HCT116 (cell line): ENCODE data around the gene SF1. TPM values are rescaled to one million over a fixed set of nuclear protein-coding genes. Genes with fewer than 3 reads are reported as not detected.

Source experiments
- ATAC-seq: fragments of 200-7000 bp; cut with Tn5 transposase; 2 replicates; pipeline ENCODE4 v1.9.1; 2020; ENCODE audit warnings: mild to moderate bottlenecking, moderate library complexity
- BruUV-seq: library from RNA; stranded (reverse); fragments of 400-500 nt; replicated peaks from 2 replicates; lab custom pipeline; 2021; lab: Mats Ljungman, UMichigan
- CTCF ChIA-PET: fragments of 300-600 bp; sonication (Branson Sonifier 250); formaldehyde crosslinking; loops from one replicate; lab custom pipeline; 2021; ENCODE audit warnings: antibody characterized with exemption; lab: Charles Lee
- POLR2A ChIA-PET: fragments of 300-600, 350-600 bp; sonication (Branson Sonifier 250); formaldehyde crosslinking; loops from one replicate; lab custom pipeline; 2021; ENCODE audit warnings: antibody characterized with exemption; lab: Charles Lee
- RAD21 ChIA-PET, 2 experiments: fragments of 300-600 bp; sonication (Branson Sonifier 250); formaldehyde crosslinking; loops; one replicate each; lab custom pipeline; 2023; ENCODE audit warnings: low total read pairs in 2 of 2; ENCODE audit not compliant: uncharacterized antibody in 2 of 2, unreplicated experiment in 2 of 2, low non-redundant PET in 1 of 2; lab: Charles Lee
- DNase-seq: peaks from one replicate; pipeline ENCODE4 v3.0.0-alpha.2; 2010; ENCODE audit warnings: low read depth, low spot score
- H2AFZ ChIP-seq: fragments of 200-600 bp; shearing (Covaris generic), sonication (generic); 2 replicates; pipeline ENCODE4 v1.6.1; 2017; ENCODE audit warnings: low read depth, mixed run types, mixed read lengths, antibody characterized with exemption, low read length; ENCODE audit not compliant: poor library complexity, severe bottlenecking
- H3K27ac ChIP-seq: 2 replicates; pipeline ENCODE4 v1.5.1; 2012; ENCODE audit warnings: low read depth, low read length
- H3K27me3 ChIP-seq: fragments of 200-600 bp; sonication (generic); 2 replicates; pipeline ENCODE4 v1.6.1; 2016; ENCODE audit warnings: mixed run types, low read length, mixed read lengths; ENCODE audit not compliant: insufficient read depth
- H3K36me3 ChIP-seq, 2 experiments: fragments of 200-500 bp in 1 of 2; fragments of 200-600 bp in 1 of 2; sonication (Bioruptor generic) in 1 of 2; sonication (generic) in 1 of 2; 2 replicates each; pipeline versions ENCODE4 v1.5.1 to v1.6.1; 2014 to 2016; ENCODE audit warnings: low read length in 2 of 2, inconsistent platforms in 1 of 2, mixed read lengths in 1 of 2, mixed run types in 1 of 2; ENCODE audit not compliant: insufficient read depth in 2 of 2, control insufficient read depth in 1 of 2
- H3K4me1 ChIP-seq, 2 experiments: fragments of 200-600 bp in 1 of 2; sonication (generic) in 1 of 2; 2 replicates each; pipeline versions ENCODE4 v1.5.1 to v1.6.1; 2012 to 2017; ENCODE audit warnings: low read length in 2 of 2, inconsistent platforms in 1 of 2, mild to moderate bottlenecking in 1 of 2, mixed read lengths in 1 of 2, mixed run types in 1 of 2, moderate library complexity in 1 of 2; ENCODE audit not compliant: insufficient read depth in 2 of 2, control insufficient read depth in 1 of 2
- H3K4me2 ChIP-seq: fragments of 200-600 bp; sonication (generic); 2 replicates; pipeline ENCODE4 v1.6.1; 2017; ENCODE audit warnings: mixed run types, low read length, mixed read lengths
- H3K4me3 ChIP-seq, 2 experiments: fragments of 200-600 bp in 1 of 2; sonication (generic) in 1 of 2; replicated peaks in 1 of 2; 2 replicates each; pipeline ENCODE4 v1.5.1; 2011 to 2016; ENCODE audit warnings: low read length in 2 of 2, control low read depth in 1 of 2, low read depth in 1 of 2, mild to moderate bottlenecking in 1 of 2, mixed read lengths in 1 of 2, mixed run types in 1 of 2
- H3K79me2 ChIP-seq: fragments of 200-600 bp; sonication (generic); 2 replicates; pipeline ENCODE4 v1.6.1; 2017; ENCODE audit warnings: mild to moderate bottlenecking, mixed run types, low read length, moderate library complexity, mixed read lengths; ENCODE audit not compliant: insufficient read depth
- H3K9ac ChIP-seq: fragments of 200-600 bp; sonication (generic); 2 replicates; pipeline ENCODE4 v1.6.1; 2016; ENCODE audit warnings: low read length, mixed read lengths
- H3K9me2 ChIP-seq: fragments of 200-600 bp; sonication (generic), shearing (Covaris generic); 2 replicates; pipeline ENCODE4 v1.6.1; 2017; ENCODE audit warnings: mixed run types, mild to moderate bottlenecking, moderate library complexity; ENCODE audit not compliant: insufficient read depth
- H3K9me3 ChIP-seq, 2 experiments: fragments of 200-500 bp in 1 of 2; fragments of 200-600 bp in 1 of 2; sonication (Bioruptor generic) in 1 of 2; sonication (generic) in 1 of 2; 2 replicates each; pipeline ENCODE4 v1.6.1; 2014 to 2017; ENCODE audit warnings: low read length in 2 of 2, mixed read lengths in 2 of 2, inconsistent platforms in 1 of 2, low read depth in 1 of 2, mild to moderate bottlenecking in 1 of 2, mixed run types in 1 of 2, moderate library complexity in 1 of 2; ENCODE audit not compliant: control insufficient read depth in 1 of 2, insufficient read depth in 1 of 2
- H4K20me1 ChIP-seq: fragments of 200-600 bp; sonication (generic), shearing (Covaris generic); 2 replicates; pipeline ENCODE4 v1.6.1; 2017; ENCODE audit warnings: mixed run types, mild to moderate bottlenecking, moderate library complexity; ENCODE audit not compliant: insufficient read depth
- ATF3 ChIP-seq: IDR thresholded peaks from 2 replicates; pipeline ENCODE4 v1.6.1; 2012
- CEBPB ChIP-seq: IDR thresholded peaks from 2 replicates; pipeline ENCODE4 v1.6.1; 2012; ENCODE audit warnings: low read depth
- EGR1 ChIP-seq: IDR thresholded peaks from 2 replicates; pipeline ENCODE4 v1.6.1; 2012; ENCODE audit warnings: low read depth
- ELF1 ChIP-seq: IDR thresholded peaks from 2 replicates; pipeline ENCODE4 v1.6.1; 2012; ENCODE audit warnings: low read depth, borderline replicate concordance
- EZH2phosphoT487 ChIP-seq: fragments of 200-600 bp; IDR thresholded peaks from 2 replicates; pipeline ENCODE4 v1.6.1; 2018; ENCODE audit warnings: antibody characterized with exemption, borderline replicate concordance
- FOSL1 ChIP-seq: IDR thresholded peaks from 2 replicates; pipeline ENCODE4 v1.6.1; 2012; ENCODE audit warnings: low read depth
- JUND ChIP-seq: IDR thresholded peaks from 2 replicates; pipeline ENCODE4 v1.6.1; 2012
- POLR2A ChIP-seq: IDR thresholded peaks from 2 replicates; pipeline ENCODE4 v1.7.0; 2011; ENCODE audit warnings: borderline replicate concordance; ENCODE audit not compliant: insufficient read depth, insufficient read length; ENCODE audit errors: extremely low read depth
- POLR2AphosphoS5 ChIP-seq: IDR thresholded peaks from 2 replicates; pipeline ENCODE4 v1.6.1; 2011; ENCODE audit warnings: mild to moderate bottlenecking, low read depth, low read length, moderate library complexity
- RAD21 ChIP-seq: IDR thresholded peaks from 2 replicates; pipeline ENCODE4 v1.6.1; 2012; ENCODE audit warnings: low read depth, mild to moderate bottlenecking
- REST ChIP-seq: IDR thresholded peaks from 2 replicates; pipeline ENCODE4 v1.6.1; 2012; ENCODE audit warnings: low read depth
- SIN3A ChIP-seq: IDR thresholded peaks from 2 replicates; pipeline ENCODE4 v1.6.1; 2012; ENCODE audit warnings: low read depth
- SRF ChIP-seq: IDR thresholded peaks from 2 replicates; pipeline ENCODE4 v1.6.1; 2012; ENCODE audit warnings: low read depth
- TCF7L2 ChIP-seq: IDR thresholded peaks from 2 replicates; pipeline ENCODE4 v1.7.0; 2011; ENCODE audit warnings: borderline replicate concordance, inconsistent platforms; ENCODE audit not compliant: insufficient read depth, insufficient read length; ENCODE audit errors: extremely low read depth
- YY1 ChIP-seq: IDR thresholded peaks from 2 replicates; pipeline ENCODE4 v1.6.1; 2011; ENCODE audit warnings: low read length, low read depth, moderate library complexity, mild to moderate bottlenecking; ENCODE audit not compliant: insufficient replicate concordance; ENCODE audit errors: extremely low read depth
- ZFX ChIP-seq: fragments of 450-650 bp; IDR thresholded peaks from 2 replicates; pipeline ENCODE4 v1.6.1; 2017
- ZNF274 ChIP-seq: fragments of 200-500 bp; sonication (Bioruptor generic); IDR thresholded peaks from 2 replicates; pipeline ENCODE4 v1.6.1; 2014; ENCODE audit warnings: mild to moderate bottlenecking, low read depth, low read length, inconsistent platforms
- intact Hi-C: fragments of 100-400 bp; cut with micrococcal nuclease; formaldehyde crosslinking; loops from 2 replicates; pipeline ENCODE4 v1.10.0; 2022
- total RNA-seq: library from RNA; stranded (reverse); gene quantifications from one replicate; pipeline ENCODE4 v1.2.1, GENCODE V29; 2021; ENCODE audit not compliant: unreplicated experiment

SF1 gene
- total RNA-seq, 1 experiment from 2014 or later = 403 TPM

GRCh38 chr11:64714666-64715065, 63.7 kb downstream of the SF1 start:
- ATAC-seq (no peak), DNase-seq (no peak)
- BruUV-seq = no TSS peak
- Histone ChIP-seq H3K36me3 (no peaks in the 10 kb centered on the region), H3K4me1 (peaks cover 7 to 23% of the 10 kb centered on the region in 2 experiments; a peak in 3 of 4 replicates), H3K9me3 (no peaks in the 10 kb centered on the region), H2AFZ (no peak overlapping the region), H3K27me3 (peaks cover 5% of the 10 kb centered on the region; the same call in 1 of the 2 replicates), H3K4me3 (no peak overlapping the region), H3K27ac (no peak overlapping the region), H4K20me1 (no peaks in the 10 kb centered on the region), H3K9me2 (no peaks in the 10 kb centered on the region), H3K79me2 (no peaks in the 10 kb centered on the region), H3K9ac (no peak overlapping the region), H3K4me2 (no peak overlapping the region)
- RAD21 ChIA-PET = no interaction called here
- no peak for TF ChIP-seq REST
- no peak for TF ChIP-seq POLR2A
- no peak for TF ChIP-seq EZH2phosphoT487
- TF ChIP-seq JUND = no peak
- TF ChIP-seq SRF = no peak
- TF ChIP-seq ATF3 = no peak
- TF ChIP-seq ELF1 = no peak
- TF ChIP-seq FOSL1 = no peak
- no peak for TF ChIP-seq ZFX
- no peak for TF ChIP-seq EGR1
- TF ChIP-seq YY1 = no peak
- TF ChIP-seq SIN3A = no peak
- no peak for TF ChIP-seq POLR2AphosphoS5
- TF ChIP-seq CEBPB = no peak
- TF ChIP-seq RAD21 = no peak
- no peak for TF ChIP-seq ZNF274
- TF ChIP-seq TCF7L2 = no peak
- CTCF ChIA-PET = interaction anchor here (2.0 kb wide), 1 partner anchor 26 kb away, joined by 11 read pairs; no protein-coding TSS in a partner anchor
- POLR2A ChIA-PET = no interaction called here
- intact Hi-C loops = loop anchor here (10.0 kb wide), 1 partner anchor 1210 kb away; the partner anchor contains the start of gene LGALS12

Other genes with a start within 250 kb of the SF1 start
- not detected for gene SLC22A11, start 222.6 kb downstream of the SF1 start, total RNA-seq
- not detected for gene SLC22A12, start 187.3 kb downstream of the SF1 start, total RNA-seq
- 1.5 TPM for gene NRXN2, start 55.3 kb downstream of the SF1 start, total RNA-seq
- gene RASGRP2, start 34.4 kb downstream of the SF1 start, total RNA-seq = 12.8 TPM
- gene PYGM, start 18.6 kb downstream of the SF1 start, total RNA-seq = 1.7 TPM
- 44.2 TPM for gene MAP4K2, start 24.7 kb upstream of the SF1 start, total RNA-seq
- gene MEN1, start 32.0 kb upstream of the SF1 start, total RNA-seq = 62.1 TPM
- gene CDC42BPG, start 66.1 kb upstream of the SF1 start, total RNA-seq = 30.1 TPM
- 48.1 TPM for gene EHD1, start 100.1 kb upstream of the SF1 start, total RNA-seq
- 24.7 TPM for gene ATG2A, start 138.7 kb upstream of the SF1 start, total RNA-seq
- 10.9 TPM for gene PPP2R5B, start 146.1 kb upstream of the SF1 start, total RNA-seq
- gene GPHA2, start 157.4 kb upstream of the SF1 start, total RNA-seq = not detected
- not detected for gene MAJIN, start 193.6 kb upstream of the SF1 start, total RNA-seq
- gene BATF2, start 218.4 kb upstream of the SF1 start, total RNA-seq = 2.1 TPM
- 68.7 TPM for gene ARL2, start 235.6 kb upstream of the SF1 start, total RNA-seq
- gene SNX15, start 248.9 kb upstream of the SF1 start, total RNA-seq = 16.8 TPM